Coronary artery (tissue), 2 donors: Measurements from ENCODE around the gene CMC2.
A peak's percentile ranks its signal among the peaks of the same experiment; 100 is the strongest.

Source experiments
- DNase-seq: peaks from one replicate; pipeline ENCODE4 v3.0.0-alpha.2; 2017; ENCODE audit warnings: low spot score
- H3K27ac ChIP-seq, 2 donors: fragments of 200-600 bp; sonication (generic); one replicate each; pipeline ENCODE4 v1.5.1; 2016 to 2019
- H3K4me3 ChIP-seq: fragments of 200-600 bp; sonication (generic); 2 replicates; pipeline ENCODE4 v1.5.1; 2016; ENCODE audit warnings: mild to moderate bottlenecking, moderate library complexity
- CTCF ChIP-seq: fragments of 200-600 bp; sonication (generic); IDR thresholded peaks from one replicate; pipeline ENCODE4 v1.5.1; 2019; ENCODE audit warnings: antibody characterized with exemption

The CMC2 gene

GRCh38 chr16:81036751-81037350, 30.2 kb upstream of the CMC2 start:
- peak overlapping the region; percentile 13 to 80 for H3K27ac ChIP-seq
- peak overlapping the region; percentile 97 for H3K4me3 ChIP-seq
- DNase-seq: no peak
- TF ChIP-seq CTCF: no peak

GRCh38 chr16:81035975-81036750, 29.5 kb upstream of the CMC2 start:
- Histone ChIP-seq H3K27ac (peak overlapping the region; percentile 13 to 80), H3K4me3 (peak overlapping the region; percentile 97)
- TF ChIP-seq CTCF: no peak
- no peak for DNase-seq

DNA sequence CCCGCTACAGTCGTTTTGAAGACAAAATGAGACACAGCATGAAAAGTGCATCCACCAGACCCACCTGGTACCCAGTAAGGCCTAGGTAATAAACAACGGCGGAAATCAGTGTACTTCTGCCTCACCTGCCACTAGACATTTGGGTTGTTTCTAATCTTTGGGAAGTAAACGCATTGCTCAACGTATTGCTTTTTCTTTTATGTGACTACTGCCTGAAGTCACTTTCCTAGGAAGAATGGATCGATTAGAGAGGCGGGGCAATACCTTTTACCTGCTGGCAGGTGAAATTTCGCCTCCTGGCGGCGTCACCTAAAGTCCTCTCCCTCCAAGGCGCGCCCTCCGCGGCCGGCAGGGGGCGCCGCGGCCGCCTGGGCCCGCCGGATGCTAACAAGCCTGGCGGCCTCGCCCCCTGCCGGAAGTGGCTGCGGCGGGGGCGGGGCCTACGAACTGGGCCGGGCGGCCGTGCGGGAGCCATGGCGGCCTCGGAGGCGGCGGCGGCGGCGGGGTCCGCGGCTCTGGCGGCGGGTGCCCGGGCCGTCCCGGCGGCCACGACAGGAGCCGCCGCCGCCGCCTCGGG, 28.8 kb upstream of the CMC2 start, which contains the start of gene ATMIN:
TSS of gene ATMIN (plus strand) at position 445 of the 577 bp plus-strand sequence. CDS start at position 474, 29 bp downstream.
- peak; percentile 90 for TF ChIP-seq CTCF
- Histone ChIP-seq H3K27ac (peak within 1 kb of the TSS; percentile 13 to 80), H3K4me3 (peak within 1 kb of the TSS; percentile 97)
- DNase-seq: peak; percentile 79

GRCh38 chr16:81029930-81030604, 23.4 kb upstream of the CMC2 start:
- DNase-seq: no peak
- Histone ChIP-seq H3K27ac (no peak overlapping the region), H3K4me3 (no peak overlapping the region)
- no peak for TF ChIP-seq CTCF

- Histone ChIP-seq H3K27ac (no peak overlapping the region), H3K4me3 (no peak overlapping the region)
- TF ChIP-seq CTCF: no peak
- DNase-seq: no peak
Observed at GRCh38 chr16:81026429-81026828, 19.7 kb upstream of the CMC2 start.

GRCh38 chr16:81018496-81018895, 11.8 kb upstream of the CMC2 start:
- DNase-seq: no peak
- H3K27ac ChIP-seq: no peak overlapping the region
- no peak for TF ChIP-seq CTCF
- no peak overlapping the region for H3K4me3 ChIP-seq
